HepG2 (cell line): ENCODE measurements around the gene CFAP69. TPM values are rescaled to one million over a fixed set of nuclear protein-coding genes. Genes with fewer than 3 reads are reported as not detected.

Source experiments
- CBX1 ChIP-seq: IDR thresholded peaks from one replicate; pipeline ENCODE4 v1.6.1; 2016; ENCODE audit warnings: antibody characterized with exemption, low read depth
- DMAP1 ChIP-seq: IDR thresholded peaks from 2 replicates; pipeline ENCODE4 v1.6.1; 2016
- FOXK1 ChIP-seq: sonication (generic); formaldehyde crosslinking; IDR thresholded peaks from 2 replicates; pipeline ENCODE4 v1.4.0; 2020; ENCODE audit warnings: low read depth, missing genetic modification reagents, borderline replicate concordance
- RELA ChIP-seq: sonication (generic); formaldehyde crosslinking; IDR thresholded peaks from 2 replicates; pipeline ENCODE4 v1.4.0; 2020; ENCODE audit warnings: missing genetic modification reagents
- SAP130 ChIP-seq: IDR thresholded peaks from 2 replicates; pipeline ENCODE4 v1.6.1; 2016; ENCODE audit warnings: low read depth
- SMARCE1 ChIP-seq: fragments of 450-650 bp; IDR thresholded peaks from 2 replicates; pipeline ENCODE4 v1.6.1; 2017; ENCODE audit warnings: borderline replicate concordance
- XRCC5 ChIP-seq: fragments of 200-400 bp; formaldehyde crosslinking; optimal IDR thresholded peaks from 2 replicates; pipeline ENCODE3; 2017; ENCODE audit warnings: mild to moderate bottlenecking, low read length
- ZNF232 ChIP-seq: sonication (generic); formaldehyde crosslinking; IDR thresholded peaks from 2 replicates; pipeline ENCODE4 v1.4.0; 2020; ENCODE audit warnings: missing genetic modification reagents, borderline replicate concordance
- ZNF563 ChIP-seq: sonication (generic); formaldehyde crosslinking; IDR thresholded peaks from 2 replicates; pipeline ENCODE4 v1.8.0; 2022; ENCODE audit warnings: mild to moderate bottlenecking, moderate library complexity, missing genetic modification reagents
- ZNF776 ChIP-seq: sonication (generic); formaldehyde crosslinking; IDR thresholded peaks from 2 replicates; pipeline ENCODE4 v1.4.0; 2020; ENCODE audit warnings: mild to moderate bottlenecking, missing genetic modification reagents
- ZNF816 ChIP-seq: sonication (generic); formaldehyde crosslinking; IDR thresholded peaks from 2 replicates; pipeline ENCODE4 v1.8.0; 2022; ENCODE audit warnings: missing genetic modification reagents, mild to moderate bottlenecking, borderline replicate concordance
- ZSCAN31 ChIP-seq: sonication (generic); formaldehyde crosslinking; IDR thresholded peaks from 2 replicates; pipeline ENCODE4 v1.5.0; 2020; ENCODE audit warnings: low read depth, mild to moderate bottlenecking, missing genetic modification reagents
- polyA plus RNA-seq, 8 experiments: library from polyadenylated mRNA; depleted of rRNA in 3 of 8; stranded (reverse) in 7 of 8; unstranded in 1 of 8; fragments of >200 nt; fragmentation: Illumina TruSeq in 4 of 8; extraction: Trizol in 4 of 8; gene quantifications; 2 replicates each; pipeline versions ENCODE4 v1.2.1 to v1.2.3, GENCODE V29; 2011 to 2016; ENCODE audit warnings: low read depth in 4 of 8, missing spikeins in 1 of 8, mixed read lengths in 1 of 8; ENCODE audit not compliant: insufficient read depth in 1 of 8
- total RNA-seq, 5 experiments: library from RNA; depleted of rRNA; stranded (reverse); fragments of >200 nt; fragmentation: Illumina TruSeq; extraction: Trizol; gene quantifications; 2 replicates each; pipeline ENCODE4 v1.2.3, GENCODE V29; 2016; ENCODE audit warnings: low read depth in 1 of 5
- TF ChIP-seq, protein P1 (sequence below): IDR thresholded peaks from 2 replicates; pipeline ENCODE4 v1.6.1; 2016; ENCODE audit warnings: low read depth, control low read depth
- TF ChIP-seq, protein P2 (sequence below): sonication (generic); formaldehyde crosslinking; IDR thresholded peaks from 2 replicates; pipeline ENCODE4 v1.5.0; 2020; ENCODE audit warnings: missing genetic modification reagents, mild to moderate bottlenecking, borderline replicate concordance
- TF ChIP-seq, protein P3 (sequence below): sonication (generic); formaldehyde crosslinking; IDR thresholded peaks from 2 replicates; pipeline ENCODE4 v1.9.0; 2021; ENCODE audit warnings: missing genetic modification reagents, mild to moderate bottlenecking, borderline replicate concordance
- TF ChIP-seq, protein P4 (sequence below), 2 experiments: fragments of 450-650 bp in 1 of 2; sonication (generic) in 1 of 2; formaldehyde crosslinking; IDR thresholded peaks; 2 replicates each; pipeline versions ENCODE4 v1.5.0 to v1.8.0; 2020 to 2022; ENCODE audit warnings: mild to moderate bottlenecking in 1 of 2, missing genetic modification reagents in 1 of 2
- TF ChIP-seq, protein P5 (sequence below): sonication (generic); formaldehyde crosslinking; IDR thresholded peaks from 2 replicates; pipeline ENCODE4 v1.4.0; 2020; ENCODE audit warnings: mild to moderate bottlenecking, missing genetic modification reagents

The CFAP69 gene
- total and polyA plus RNA-seq, 2 of the 13 experiments (the other 11 are each of a cell fraction or from before 2014, with no cell fraction given): 2.2 to 4.0 TPM

DNA sequence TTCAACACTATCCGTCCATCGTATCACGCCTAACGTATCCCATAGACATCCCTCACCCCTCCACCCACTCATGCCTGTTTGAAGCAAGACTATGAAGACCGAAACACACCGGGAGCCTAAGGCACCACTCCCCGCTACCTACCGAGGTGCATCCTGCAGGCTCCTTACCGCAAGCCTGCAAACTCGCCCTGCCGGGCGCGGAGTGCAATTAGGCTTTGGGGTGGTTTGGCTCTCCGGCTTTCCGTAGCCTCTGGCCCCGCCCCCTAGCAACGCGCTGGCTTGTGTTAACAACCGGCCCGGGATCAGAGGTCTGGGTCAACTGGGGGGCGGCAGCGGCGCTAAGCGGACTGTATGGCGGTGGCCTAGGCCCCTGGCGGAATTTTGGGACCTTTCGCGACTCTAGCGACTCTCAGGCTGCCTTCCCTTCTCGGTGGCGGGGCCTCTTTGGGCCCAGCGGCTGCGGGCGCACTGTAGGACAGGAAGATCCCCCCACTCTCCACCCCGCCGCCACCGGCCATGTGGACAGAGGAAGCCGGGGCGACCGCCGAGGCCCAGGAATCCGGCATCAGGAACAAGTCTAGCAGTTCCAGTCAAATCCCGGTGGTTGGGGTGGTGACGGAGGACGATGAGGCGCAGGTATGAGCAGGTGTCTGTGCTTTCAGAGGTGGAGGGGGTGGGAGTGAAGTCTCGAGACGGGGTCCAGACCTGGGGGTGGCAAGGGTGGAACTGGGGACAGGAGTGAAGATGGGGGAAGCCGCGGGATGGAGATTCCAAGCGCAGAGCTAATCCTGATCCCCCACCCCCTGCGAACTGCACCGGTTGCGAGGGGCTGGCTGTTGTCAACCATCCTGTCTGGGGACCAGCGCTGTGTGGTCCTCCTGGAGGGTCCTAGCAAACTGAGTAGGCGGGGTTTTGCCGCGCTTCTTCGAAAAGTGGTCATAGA lies at the start of gene CFAP69 (continued):
- TF ChIP-seq, protein P1, sequence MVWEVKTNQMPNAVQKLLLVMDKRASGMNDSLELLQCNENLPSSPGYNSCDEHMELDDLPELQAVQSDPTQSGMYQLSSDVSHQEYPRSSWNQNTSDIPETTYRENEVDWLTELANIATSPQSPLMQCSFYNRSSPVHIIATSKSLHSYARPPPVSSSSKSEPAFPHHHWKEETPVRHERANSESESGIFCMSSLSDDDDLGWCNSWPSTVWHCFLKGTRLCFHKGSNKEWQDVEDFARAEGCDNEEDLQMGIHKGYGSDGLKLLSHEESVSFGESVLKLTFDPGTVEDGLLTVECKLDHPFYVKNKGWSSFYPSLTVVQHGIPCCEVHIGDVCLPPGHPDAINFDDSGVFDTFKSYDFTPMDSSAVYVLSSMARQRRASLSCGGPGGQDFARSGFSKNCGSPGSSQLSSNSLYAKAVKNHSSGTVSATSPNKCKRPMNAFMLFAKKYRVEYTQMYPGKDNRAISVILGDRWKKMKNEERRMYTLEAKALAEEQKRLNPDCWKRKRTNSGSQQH: no peak
- TF ChIP-seq ZSCAN31 (peak; percentile 94), CBX1 (no peak), SAP130 (CRISPR knock-in tag) (peak; percentile 99), DMAP1 (CRISPR knock-in tag) (peak; percentile 22; the same call in 1 of the 2 replicates), XRCC5 (peak; percentile 80), ZNF232 (CRISPR knock-in tag) (peak; percentile 19; the same call in 1 of the 2 replicates), ZNF776 (CRISPR knock-in tag) (peak; percentile 83; the same call in 1 of the 2 replicates), SMARCE1 (no peak), RELA (CRISPR knock-in tag) (no peak), ZNF563 (no peak), ZNF816 (CRISPR knock-in tag) (peak; percentile 90; the same call in 1 of the 2 replicates), FOXK1 (CRISPR knock-in tag) (peak; percentile 78)
- TF ChIP-seq, protein P2, sequence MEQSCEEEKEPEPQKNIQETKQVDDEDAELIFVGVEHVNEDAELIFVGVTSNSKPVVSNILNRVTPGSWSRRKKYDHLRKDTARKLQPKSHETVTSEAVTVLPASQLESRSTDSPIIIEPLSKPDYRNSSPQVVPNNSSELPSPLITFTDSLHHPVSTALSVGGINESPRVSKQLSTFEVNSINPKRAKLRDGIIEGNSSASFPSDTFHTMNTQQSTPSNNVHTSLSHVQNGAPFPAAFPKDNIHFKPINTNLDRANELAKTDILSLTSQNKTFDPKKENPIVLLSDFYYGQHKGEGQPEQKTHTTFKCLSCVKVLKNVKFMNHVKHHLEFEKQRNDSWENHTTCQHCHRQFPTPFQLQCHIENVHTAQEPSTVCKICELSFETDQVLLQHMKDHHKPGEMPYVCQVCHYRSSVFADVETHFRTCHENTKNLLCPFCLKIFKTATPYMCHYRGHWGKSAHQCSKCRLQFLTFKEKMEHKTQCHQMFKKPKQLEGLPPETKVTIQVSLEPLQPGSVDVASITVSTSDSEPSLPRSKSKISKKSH (CRISPR knock-in tag): 0 out of 2 replicates have a peak, but pooled peaks have one; percentile 52
- TF ChIP-seq, protein P3, sequence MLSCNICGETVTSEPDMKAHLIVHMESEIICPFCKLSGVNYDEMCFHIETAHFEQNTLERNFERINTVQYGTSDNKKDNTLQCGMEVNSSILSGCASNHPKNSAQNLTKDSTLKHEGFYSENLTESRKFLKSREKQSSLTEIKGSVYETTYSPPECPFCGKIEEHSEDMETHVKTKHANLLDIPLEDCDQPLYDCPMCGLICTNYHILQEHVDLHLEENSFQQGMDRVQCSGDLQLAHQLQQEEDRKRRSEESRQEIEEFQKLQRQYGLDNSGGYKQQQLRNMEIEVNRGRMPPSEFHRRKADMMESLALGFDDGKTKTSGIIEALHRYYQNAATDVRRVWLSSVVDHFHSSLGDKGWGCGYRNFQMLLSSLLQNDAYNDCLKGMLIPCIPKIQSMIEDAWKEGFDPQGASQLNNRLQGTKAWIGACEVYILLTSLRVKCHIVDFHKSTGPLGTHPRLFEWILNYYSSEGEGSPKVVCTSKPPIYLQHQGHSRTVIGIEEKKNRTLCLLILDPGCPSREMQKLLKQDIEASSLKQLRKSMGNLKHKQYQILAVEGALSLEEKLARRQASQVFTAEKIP (CRISPR knock-in tag): 0 out of 2 replicates have a peak, but pooled peaks have one; percentile 52
- TF ChIP-seq, protein P4, sequence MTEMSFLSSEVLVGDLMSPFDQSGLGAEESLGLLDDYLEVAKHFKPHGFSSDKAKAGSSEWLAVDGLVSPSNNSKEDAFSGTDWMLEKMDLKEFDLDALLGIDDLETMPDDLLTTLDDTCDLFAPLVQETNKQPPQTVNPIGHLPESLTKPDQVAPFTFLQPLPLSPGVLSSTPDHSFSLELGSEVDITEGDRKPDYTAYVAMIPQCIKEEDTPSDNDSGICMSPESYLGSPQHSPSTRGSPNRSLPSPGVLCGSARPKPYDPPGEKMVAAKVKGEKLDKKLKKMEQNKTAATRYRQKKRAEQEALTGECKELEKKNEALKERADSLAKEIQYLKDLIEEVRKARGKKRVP (CRISPR knock-in tag; IDR thresholded peaks at IDR 0.05): peak in 1 of 2 experiments; percentile 66; a peak in 1 of 4 replicates
- TF ChIP-seq, protein P5, sequence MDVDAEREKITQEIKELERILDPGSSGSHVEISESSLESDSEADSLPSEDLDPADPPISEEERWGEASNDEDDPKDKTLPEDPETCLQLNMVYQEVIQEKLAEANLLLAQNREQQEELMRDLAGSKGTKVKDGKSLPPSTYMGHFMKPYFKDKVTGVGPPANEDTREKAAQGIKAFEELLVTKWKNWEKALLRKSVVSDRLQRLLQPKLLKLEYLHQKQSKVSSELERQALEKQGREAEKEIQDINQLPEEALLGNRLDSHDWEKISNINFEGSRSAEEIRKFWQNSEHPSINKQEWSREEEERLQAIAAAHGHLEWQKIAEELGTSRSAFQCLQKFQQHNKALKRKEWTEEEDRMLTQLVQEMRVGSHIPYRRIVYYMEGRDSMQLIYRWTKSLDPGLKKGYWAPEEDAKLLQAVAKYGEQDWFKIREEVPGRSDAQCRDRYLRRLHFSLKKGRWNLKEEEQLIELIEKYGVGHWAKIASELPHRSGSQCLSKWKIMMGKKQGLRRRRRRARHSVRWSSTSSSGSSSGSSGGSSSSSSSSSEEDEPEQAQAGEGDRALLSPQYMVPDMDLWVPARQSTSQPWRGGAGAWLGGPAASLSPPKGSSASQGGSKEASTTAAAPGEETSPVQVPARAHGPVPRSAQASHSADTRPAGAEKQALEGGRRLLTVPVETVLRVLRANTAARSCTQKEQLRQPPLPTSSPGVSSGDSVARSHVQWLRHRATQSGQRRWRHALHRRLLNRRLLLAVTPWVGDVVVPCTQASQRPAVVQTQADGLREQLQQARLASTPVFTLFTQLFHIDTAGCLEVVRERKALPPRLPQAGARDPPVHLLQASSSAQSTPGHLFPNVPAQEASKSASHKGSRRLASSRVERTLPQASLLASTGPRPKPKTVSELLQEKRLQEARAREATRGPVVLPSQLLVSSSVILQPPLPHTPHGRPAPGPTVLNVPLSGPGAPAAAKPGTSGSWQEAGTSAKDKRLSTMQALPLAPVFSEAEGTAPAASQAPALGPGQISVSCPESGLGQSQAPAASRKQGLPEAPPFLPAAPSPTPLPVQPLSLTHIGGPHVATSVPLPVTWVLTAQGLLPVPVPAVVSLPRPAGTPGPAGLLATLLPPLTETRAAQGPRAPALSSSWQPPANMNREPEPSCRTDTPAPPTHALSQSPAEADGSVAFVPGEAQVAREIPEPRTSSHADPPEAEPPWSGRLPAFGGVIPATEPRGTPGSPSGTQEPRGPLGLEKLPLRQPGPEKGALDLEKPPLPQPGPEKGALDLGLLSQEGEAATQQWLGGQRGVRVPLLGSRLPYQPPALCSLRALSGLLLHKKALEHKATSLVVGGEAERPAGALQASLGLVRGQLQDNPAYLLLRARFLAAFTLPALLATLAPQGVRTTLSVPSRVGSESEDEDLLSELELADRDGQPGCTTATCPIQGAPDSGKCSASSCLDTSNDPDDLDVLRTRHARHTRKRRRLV: 0 out of 2 replicates have a peak, but pooled peaks have one; percentile 52
